ENCODE results near the gene NPRL2.

Gene NPRL2

DNA sequence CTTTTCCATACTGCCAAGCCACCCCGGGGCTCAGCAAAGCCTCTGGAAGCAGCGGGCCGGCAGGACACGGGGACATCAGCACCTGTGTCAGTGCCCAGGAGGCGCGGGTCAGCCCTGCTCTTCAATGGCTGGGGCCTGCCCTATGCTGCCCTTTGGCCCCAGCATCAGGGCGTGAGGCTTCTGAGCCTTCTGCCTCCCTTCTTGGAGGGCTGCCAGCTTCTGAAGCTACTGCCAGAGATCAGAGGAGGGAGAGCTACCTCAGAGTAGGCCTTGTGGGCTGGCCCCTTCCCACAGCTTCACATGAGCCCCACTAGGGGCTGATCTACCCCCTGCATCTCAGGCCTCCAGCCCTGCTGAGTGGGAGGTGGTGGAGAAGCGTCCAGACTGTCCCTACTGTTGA lies 21.8 kb upstream of the NPRL2 start:
- no peak overlapping the region for H3K27ac ChIP-seq
- TF ChIP-seq, protein P1, sequence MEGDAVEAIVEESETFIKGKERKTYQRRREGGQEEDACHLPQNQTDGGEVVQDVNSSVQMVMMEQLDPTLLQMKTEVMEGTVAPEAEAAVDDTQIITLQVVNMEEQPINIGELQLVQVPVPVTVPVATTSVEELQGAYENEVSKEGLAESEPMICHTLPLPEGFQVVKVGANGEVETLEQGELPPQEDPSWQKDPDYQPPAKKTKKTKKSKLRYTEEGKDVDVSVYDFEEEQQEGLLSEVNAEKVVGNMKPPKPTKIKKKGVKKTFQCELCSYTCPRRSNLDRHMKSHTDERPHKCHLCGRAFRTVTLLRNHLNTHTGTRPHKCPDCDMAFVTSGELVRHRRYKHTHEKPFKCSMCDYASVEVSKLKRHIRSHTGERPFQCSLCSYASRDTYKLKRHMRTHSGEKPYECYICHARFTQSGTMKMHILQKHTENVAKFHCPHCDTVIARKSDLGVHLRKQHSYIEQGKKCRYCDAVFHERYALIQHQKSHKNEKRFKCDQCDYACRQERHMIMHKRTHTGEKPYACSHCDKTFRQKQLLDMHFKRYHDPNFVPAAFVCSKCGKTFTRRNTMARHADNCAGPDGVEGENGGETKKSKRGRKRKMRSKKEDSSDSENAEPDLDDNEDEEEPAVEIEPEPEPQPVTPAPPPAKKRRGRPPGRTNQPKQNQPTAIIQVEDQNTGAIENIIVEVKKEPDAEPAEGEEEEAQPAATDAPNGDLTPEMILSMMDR (IDR thresholded peaks at IDR 0.05) = no peak
- TF ChIP-seq ZFX (IDR thresholded peaks at IDR 0.05; ENCODE audit: borderline replicate concordance) = no peak

DNA sequence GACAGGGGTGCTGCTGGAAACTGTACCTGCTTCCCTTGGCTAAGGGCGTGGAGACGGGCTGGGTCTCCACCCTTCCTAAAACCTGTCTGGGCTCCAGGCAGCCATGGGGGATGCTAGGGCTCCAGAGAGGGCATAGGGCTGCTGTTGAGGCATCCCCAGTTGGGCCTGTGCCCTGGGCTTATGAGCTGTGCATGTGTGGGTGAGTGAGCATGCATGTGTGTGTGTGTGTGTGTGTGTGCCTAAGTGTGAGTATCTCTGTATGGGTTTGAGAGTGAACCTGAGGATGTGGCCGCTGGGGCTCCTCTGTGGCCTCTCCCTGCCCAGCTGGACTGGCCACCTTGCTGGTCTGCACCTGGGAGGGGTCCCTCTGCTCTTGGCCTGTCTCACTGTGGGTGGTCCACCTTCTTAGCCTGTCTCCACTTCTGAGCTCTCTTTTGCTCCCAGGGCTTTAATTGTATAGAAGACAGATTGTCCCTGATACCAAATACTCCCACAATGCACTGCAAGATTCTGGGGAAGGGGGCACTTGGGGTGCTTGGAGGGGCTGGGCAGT lies 20.6 kb upstream of the NPRL2 start:
- TF ChIP-seq ZFX (IDR thresholded peaks at IDR 0.05; ENCODE audit: borderline replicate concordance) = no peak
- TF ChIP-seq, protein P1 (IDR thresholded peaks at IDR 0.05) = no peak
- no peak overlapping the region for H3K27ac ChIP-seq

DNA sequence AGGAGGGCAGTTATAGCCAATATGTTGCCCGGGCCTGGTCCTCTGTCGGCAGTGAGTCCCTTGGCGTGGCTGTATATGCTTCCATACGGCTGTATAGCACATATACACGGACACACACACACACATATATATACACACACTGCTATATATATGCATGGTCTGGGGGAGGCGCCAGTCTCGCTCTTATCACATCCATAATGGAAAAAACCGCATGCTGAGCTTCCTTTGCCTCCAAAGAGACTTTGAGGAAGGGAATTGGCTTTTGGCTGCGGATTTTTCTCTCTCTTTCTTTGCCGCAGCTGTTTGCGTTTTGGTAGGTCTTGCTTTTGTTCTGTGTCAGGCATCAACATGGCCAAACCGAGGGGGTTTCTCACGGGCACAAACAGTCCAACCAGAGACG lies 20.0 kb upstream of the NPRL2 start:
- no peak for TF ChIP-seq ZFX (IDR thresholded peaks at IDR 0.05; ENCODE audit: borderline replicate concordance)
- TF ChIP-seq, protein P1 (IDR thresholded peaks at IDR 0.05) = peak; percentile 19
- no peak overlapping the region for H3K27ac ChIP-seq

DNA sequence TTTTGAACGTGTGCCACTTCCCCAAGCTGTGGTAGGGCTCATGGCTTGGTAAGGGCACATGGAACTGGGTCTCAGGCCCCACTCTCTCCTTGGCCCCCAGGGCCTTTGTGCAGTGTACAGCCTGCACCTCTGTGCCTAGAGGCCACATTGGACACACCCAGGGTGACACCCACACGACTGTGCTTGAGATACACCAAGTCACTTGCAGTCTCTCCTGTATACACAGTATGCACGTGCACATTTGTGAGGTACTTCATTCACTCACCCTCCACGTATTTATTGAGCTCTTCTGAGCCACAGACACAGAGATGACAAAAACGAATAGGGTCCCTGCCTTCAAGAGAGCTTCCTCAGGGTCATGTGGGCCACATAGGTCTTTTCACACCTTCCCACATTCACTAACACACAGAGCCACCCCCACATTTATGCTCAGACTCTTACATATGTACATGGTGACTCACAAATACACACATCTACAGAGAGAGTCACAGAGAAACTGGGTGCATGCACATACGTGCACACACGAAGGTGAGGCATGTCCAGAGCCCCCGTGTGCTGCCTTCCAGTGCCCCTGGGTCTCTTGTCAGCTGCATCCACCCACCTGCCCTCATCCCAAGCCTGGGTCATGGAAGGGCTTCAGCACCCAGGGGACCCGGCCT lies 18.6 kb upstream of the NPRL2 start:
- TF ChIP-seq ZFX (IDR thresholded peaks at IDR 0.05; ENCODE audit: borderline replicate concordance) = no peak
- TF ChIP-seq, protein P1 (IDR thresholded peaks at IDR 0.05) = no peak
- no peak overlapping the region for H3K27ac ChIP-seq

DNA sequence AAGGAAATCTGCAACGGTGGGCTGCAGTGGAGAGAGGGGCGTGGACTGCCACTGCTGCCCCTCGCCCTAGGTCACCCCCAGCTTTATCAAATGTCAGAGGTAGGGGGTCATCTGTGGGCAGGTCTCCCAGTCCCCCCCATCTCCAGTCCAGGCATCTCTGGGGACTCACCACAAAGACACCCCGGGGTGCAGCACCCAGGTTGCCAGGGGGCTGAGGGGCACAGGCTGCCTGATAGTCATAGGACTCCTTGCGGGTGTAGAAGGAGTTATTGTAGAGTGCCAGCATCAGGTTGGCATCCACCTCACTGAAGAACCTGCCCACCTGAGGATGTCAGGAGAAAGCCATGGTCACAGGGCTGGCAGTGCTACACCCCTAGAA lies 15.3 kb upstream of the NPRL2 start:
- TF ChIP-seq, protein P1 (IDR thresholded peaks at IDR 0.05) = no peak; the same call in 1 of the 2 replicates
- no peak for TF ChIP-seq ZFX (IDR thresholded peaks at IDR 0.05; ENCODE audit: borderline replicate concordance)
- 0 out of 2 replicates have a peak overlapping the region, but pooled peaks have one; percentile 45 for H3K27ac ChIP-seq

DNA sequence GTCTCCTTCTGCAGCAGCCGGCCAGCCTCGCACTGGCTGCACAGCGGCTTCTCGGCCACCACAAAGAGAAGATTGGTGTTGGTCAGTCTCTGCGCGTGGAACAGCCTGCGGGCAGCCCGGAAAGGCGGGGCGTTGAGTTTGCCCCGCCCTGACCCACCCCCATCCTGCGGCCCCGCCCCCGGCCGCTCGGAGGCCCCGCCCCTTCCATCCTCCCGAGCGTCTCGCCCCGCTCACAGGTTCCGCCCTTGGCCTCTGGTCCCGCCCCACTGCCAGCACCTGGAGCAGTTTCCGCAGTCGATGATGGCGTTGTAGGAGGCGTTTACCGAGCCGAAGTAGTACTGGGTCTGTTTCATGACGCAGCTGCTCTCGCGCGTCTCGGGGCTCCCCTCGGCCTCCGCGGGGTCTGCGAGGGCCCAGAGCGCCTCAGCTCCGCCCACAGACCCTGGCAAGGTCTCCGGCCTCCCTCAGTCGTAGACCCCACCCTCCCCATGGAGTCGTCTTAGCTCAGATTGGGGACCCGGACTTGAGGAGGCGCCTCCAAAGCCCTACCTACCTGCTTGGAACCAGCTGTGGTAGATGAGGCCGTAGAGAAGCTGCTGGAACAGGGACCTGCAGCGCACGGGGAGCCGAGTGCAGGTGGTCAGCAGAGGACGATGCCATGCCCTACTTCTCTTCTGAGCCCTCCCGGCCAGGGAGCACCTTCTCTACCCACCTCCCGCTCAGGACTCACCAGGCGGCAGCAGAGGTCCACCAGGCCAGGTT lies 14.7 kb upstream of the NPRL2 start:
- TF ChIP-seq, protein P1 (IDR thresholded peaks at IDR 0.05) = peak; percentile 38
- no peak for TF ChIP-seq ZFX (IDR thresholded peaks at IDR 0.05; ENCODE audit: borderline replicate concordance)
- H3K27ac ChIP-seq = peak overlapping the region; percentile 45; the same call in 1 of the 2 replicates

Data from 22Rv1 (cell line).